OCI-LY3 (cell line): ENCODE measurements around the gene GULP1.

Source experiments
- H2AFZ ChIP-seq: fragments of 200-600, 300-600 bp; shearing (Covaris generic); 2 replicates; pipeline ENCODE4 v1.6.0; 2014; ENCODE audit warnings: antibody characterized with exemption, low read depth, low read length
- H3K27ac ChIP-seq: fragments of 200-600, 300-600 bp; sonication (generic); 2 replicates; pipeline ENCODE4 v1.5.1; 2014; ENCODE audit warnings: mild to moderate bottlenecking, low read length, moderate library complexity, mixed read lengths
- H3K27me3 ChIP-seq: fragments of 200-600, 300-600 bp; sonication (generic); 2 replicates; pipeline ENCODE4 v1.6.1; 2014; ENCODE audit warnings: low read depth, low read length, mixed read lengths
- H3K36me3 ChIP-seq: fragments of 200-600, 300-600 bp; sonication (generic); replicated peaks from 2 replicates; pipeline ENCODE3; 2014; ENCODE audit warnings: low read depth, low read length, mixed read lengths
- H3K4me1 ChIP-seq: fragments of 300-600, 200-600 bp; sonication (generic); 2 replicates; pipeline ENCODE4 v1.6.1; 2014; ENCODE audit warnings: low read length, mixed read lengths
- H3K4me2 ChIP-seq: fragments of 200-600, 300-600 bp; sonication (generic); 2 replicates; pipeline ENCODE4 v1.6.1; 2014; ENCODE audit warnings: low read length, mixed read lengths
- H3K4me3 ChIP-seq: fragments of 300-600, 200-600 bp; sonication (generic); 2 replicates; pipeline ENCODE4 v1.5.1; 2014; ENCODE audit warnings: antibody characterized with exemption, mild to moderate bottlenecking, low read length, moderate library complexity
- H3K79me2 ChIP-seq: fragments of 300-600, 200-600 bp; shearing (Covaris generic); 2 replicates; pipeline ENCODE4 v1.6.1; 2014; ENCODE audit warnings: mild to moderate bottlenecking, low read length, mixed read lengths
- H3K9ac ChIP-seq: fragments of 300-600, 200-600 bp; shearing (Covaris generic); 2 replicates; pipeline ENCODE4 v1.6.0; 2014; ENCODE audit warnings: mild to moderate bottlenecking, low read length, moderate library complexity
- H3K9me3 ChIP-seq: fragments of 200-600, 300-600 bp; shearing (Covaris generic); 2 replicates; pipeline ENCODE4 v1.6.1; 2014; ENCODE audit warnings: low read length, mixed read lengths; ENCODE audit not compliant: insufficient read depth
- H4K20me1 ChIP-seq: fragments of 200-600, 300-600 bp; sonication (generic); 2 replicates; pipeline ENCODE4 v1.6.1; 2016; ENCODE audit warnings: low read length, mixed read lengths; ENCODE audit not compliant: insufficient read depth
- CTCF ChIP-seq: fragments of 200-600, 300-600 bp; sonication (generic); IDR thresholded peaks from 2 replicates; pipeline ENCODE4 v1.5.1; 2014; ENCODE audit warnings: antibody characterized with exemption, low read length, low read depth
- EZH2phosphoT487 ChIP-seq: fragments of 200-600 bp; shearing (Covaris generic); IDR thresholded peaks from 2 replicates; pipeline ENCODE4 v1.6.1; 2018; ENCODE audit warnings: antibody characterized with exemption, mixed run types, low read depth

GULP1 gene

GRCh38 chr2:188380280-188380679, 88.6 kb downstream of the GULP1 start:
- Histone ChIP-seq H3K36me3 (no peaks in the 10 kb centered on the region), H3K27me3 (no peaks in the 10 kb centered on the region), H3K4me1 (no peaks in the 10 kb centered on the region), H3K9me3 (no peaks in the 10 kb centered on the region), H4K20me1 (no peaks in the 10 kb centered on the region), H2AFZ (no peak overlapping the region), H3K4me2 (no peak overlapping the region), H3K9ac (no peak overlapping the region), H3K79me2 (no peaks in the 10 kb centered on the region), H3K27ac (no peak overlapping the region), H3K4me3 (no peak overlapping the region)
- TF ChIP-seq CTCF = no peak
- no peak for TF ChIP-seq EZH2phosphoT487

DNA sequence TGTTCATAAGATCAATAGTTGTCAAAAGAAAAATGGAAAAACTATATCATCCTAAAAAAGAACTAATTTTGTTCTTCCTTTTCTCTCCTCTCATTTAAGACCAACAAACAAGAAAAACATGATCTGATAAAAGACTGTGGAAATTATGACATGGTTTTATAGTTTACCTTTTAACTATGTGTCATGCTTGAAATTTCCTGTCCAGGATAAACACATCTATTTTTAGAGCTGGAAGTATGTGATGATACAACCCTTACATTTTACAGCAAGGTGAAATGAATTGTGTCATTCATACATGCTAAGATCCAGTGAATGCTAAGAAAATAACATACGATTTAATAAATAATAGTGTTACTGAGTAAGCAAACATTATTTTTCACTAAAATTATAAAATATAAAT, 89.9 kb downstream of the GULP1 start:
- Histone ChIP-seq H3K4me3 (no peak overlapping the region), H3K4me1 (no peaks in the 10 kb centered on the region), H3K9ac (no peak overlapping the region), H4K20me1 (no peaks in the 10 kb centered on the region), H3K9me3 (no peaks in the 10 kb centered on the region), H3K27ac (no peak overlapping the region), H3K36me3 (no peaks in the 10 kb centered on the region), H2AFZ (no peak overlapping the region), H3K4me2 (no peak overlapping the region), H3K27me3 (no peaks in the 10 kb centered on the region), H3K79me2 (no peaks in the 10 kb centered on the region)
- TF ChIP-seq CTCF (no peak), EZH2phosphoT487 (no peak)

- Histone ChIP-seq H3K36me3 (no peaks in the 10 kb centered on the region), H3K4me3 (no peak overlapping the region), H3K27me3 (no peaks in the 10 kb centered on the region), H3K27ac (no peak overlapping the region), H3K79me2 (no peaks in the 10 kb centered on the region), H2AFZ (no peak overlapping the region), H4K20me1 (no peaks in the 10 kb centered on the region), H3K9me3 (no peaks in the 10 kb centered on the region), H3K4me2 (no peak overlapping the region), H3K9ac (no peak overlapping the region), H3K4me1 (no peaks in the 10 kb centered on the region)
- TF ChIP-seq EZH2phosphoT487 (no peak), CTCF (no peak)
Measured at GRCh38 chr2:188382107-188382506, 90.4 kb downstream of the GULP1 start.

DNA sequence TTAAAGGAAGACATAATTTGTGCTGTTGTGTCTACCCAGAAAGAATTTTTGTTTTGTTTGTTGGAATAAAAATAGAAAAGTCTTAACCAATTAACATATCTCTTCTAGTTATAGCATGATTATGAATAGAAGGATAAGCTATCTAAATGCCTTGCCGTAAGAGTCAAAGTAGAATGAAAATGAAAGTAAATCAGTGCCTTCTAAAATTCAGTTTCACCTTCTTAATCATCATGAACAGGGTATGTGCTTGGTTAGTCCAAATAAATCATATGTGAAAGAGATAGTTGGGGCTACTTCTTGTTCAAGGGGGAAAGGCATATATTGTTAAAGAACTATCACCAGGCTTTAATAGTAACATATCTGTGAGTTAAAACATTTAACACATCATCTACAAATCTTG, 91.5 kb downstream of the GULP1 start:
- Histone ChIP-seq H3K36me3 (no peaks in the 10 kb centered on the region), H3K27ac (no peak overlapping the region), H2AFZ (no peak overlapping the region), H4K20me1 (no peaks in the 10 kb centered on the region), H3K9ac (no peak overlapping the region), H3K79me2 (no peaks in the 10 kb centered on the region), H3K4me3 (no peak overlapping the region), H3K9me3 (no peaks in the 10 kb centered on the region), H3K27me3 (no peaks in the 10 kb centered on the region), H3K4me2 (no peak overlapping the region), H3K4me1 (no peaks in the 10 kb centered on the region)
- no peak for TF ChIP-seq EZH2phosphoT487
- TF ChIP-seq CTCF = no peak
